Measurements from ENCODE around the gene ULK4.
"Not testable (repeated sequence)": the region's sequence is repeated elsewhere in the genome, so short reads cannot be mapped to it uniquely, and the experiment has no call there.

Gene ULK4

GRCh38 chr3:41853540-41854196 is 108.2 kb downstream of the ULK4 start:
- ChIA-PET POLR2A (no interaction called here), CTCF (interaction anchor here (0.5 kb wide), 1 partner anchor 352 kb away, joined by 3 read pairs; no protein-coding TSS in a partner anchor)
- no peak for DNase-seq (ENCODE audit: extremely low spot score)
- TF ChIP-seq FOXA1 (IDR thresholded peaks at IDR 0.05) = no peak
- no peak for TF ChIP-seq CTBP1 (IDR thresholded peaks at IDR 0.05; ENCODE audit: borderline replicate concordance)
- TF ChIP-seq HDGF (IDR thresholded peaks at IDR 0.05; ENCODE audit: borderline replicate concordance) = no peak
- no peak for TF ChIP-seq FOXM1 (IDR thresholded peaks at IDR 0.05; ENCODE audit: borderline replicate concordance)
- no peak for TF ChIP-seq PKNOX1 (IDR thresholded peaks at IDR 0.05)

GRCh38 chr3:41848753-41849574 is 112.9 kb downstream of the ULK4 start:
- DNase-seq (ENCODE audit: extremely low spot score) = no peak
- TF ChIP-seq PKNOX1 (IDR thresholded peaks at IDR 0.05) = no peak
- no peak for TF ChIP-seq HDGF (IDR thresholded peaks at IDR 0.05; ENCODE audit: borderline replicate concordance)
- TF ChIP-seq CTBP1 (IDR thresholded peaks at IDR 0.05; ENCODE audit: borderline replicate concordance) = no peak
- no peak for TF ChIP-seq SP1 (IDR thresholded peaks at IDR 0.05)
- no peak for TF ChIP-seq BHLHE40 (IDR thresholded peaks at IDR 0.05; ENCODE audit: borderline replicate concordance)
- TF ChIP-seq NFRKB (IDR thresholded peaks at IDR 0.05) = no peak
- TF ChIP-seq TARDBP (IDR thresholded peaks at IDR 0.05) = no peak
- TF ChIP-seq ZNF384 (IDR thresholded peaks at IDR 0.05) = no peak
- TF ChIP-seq FOXA1 (IDR thresholded peaks at IDR 0.05) = no peak
- no peak for TF ChIP-seq SUZ12 (IDR thresholded peaks at IDR 0.05)
- no peak for TF ChIP-seq ELF4 (IDR thresholded peaks at IDR 0.05)
- TF ChIP-seq FOXM1 (IDR thresholded peaks at IDR 0.05; ENCODE audit: borderline replicate concordance) = no peak
- TF ChIP-seq ARNT (IDR thresholded peaks at IDR 0.05) = no peak
- TF ChIP-seq LEF1 (IDR thresholded peaks at IDR 0.05; ENCODE audit: borderline replicate concordance) = no peak
- no peak for TF ChIP-seq L3MBTL2 (conservative IDR thresholded peaks at IDR 0.05)
- TF ChIP-seq FOXK2 (IDR thresholded peaks at IDR 0.05) = no peak
- POLR2A ChIA-PET = no interaction called here
- CTCF ChIA-PET = interaction anchor here (0.6 kb wide), 1 partner anchor 400 kb away, joined by 3 read pairs; no protein-coding TSS in a partner anchor

GRCh38 chr3:41847679-41848078 is 114.2 kb downstream of the ULK4 start:
- TF ChIP-seq L3MBTL2 (conservative IDR thresholded peaks at IDR 0.05) (no peak), ELF4 (IDR thresholded peaks at IDR 0.05) (no peak), ARNT (IDR thresholded peaks at IDR 0.05) (no peak), CTBP1 (IDR thresholded peaks at IDR 0.05; ENCODE audit: borderline replicate concordance) (no peak), LEF1 (IDR thresholded peaks at IDR 0.05; ENCODE audit: borderline replicate concordance) (no peak), BHLHE40 (IDR thresholded peaks at IDR 0.05; ENCODE audit: borderline replicate concordance) (no peak), SUZ12 (IDR thresholded peaks at IDR 0.05) (no peak), PKNOX1 (IDR thresholded peaks at IDR 0.05) (no peak), FOXK2 (IDR thresholded peaks at IDR 0.05) (no peak), NFRKB (IDR thresholded peaks at IDR 0.05) (no peak), SP1 (IDR thresholded peaks at IDR 0.05) (no peak), HDGF (IDR thresholded peaks at IDR 0.05; ENCODE audit: borderline replicate concordance) (no peak), TARDBP (IDR thresholded peaks at IDR 0.05) (no peak), ZNF384 (IDR thresholded peaks at IDR 0.05) (no peak), FOXA1 (IDR thresholded peaks at IDR 0.05) (no peak), FOXM1 (IDR thresholded peaks at IDR 0.05; ENCODE audit: borderline replicate concordance) (no peak)
- no peak for DNase-seq (ENCODE audit: extremely low spot score)
- ChIA-PET POLR2A (no interaction called here), CTCF (no interaction called here)

- CTCF ChIA-PET = no interaction called here
- POLR2A ChIA-PET = no interaction called here
- no peak for DNase-seq (ENCODE audit: extremely low spot score)
- TF ChIP-seq FOXK2 (IDR thresholded peaks at IDR 0.05) (no peak), NFRKB (IDR thresholded peaks at IDR 0.05) (no peak), ARNT (IDR thresholded peaks at IDR 0.05) (no peak), CTBP1 (IDR thresholded peaks at IDR 0.05; ENCODE audit: borderline replicate concordance) (no peak), SP1 (IDR thresholded peaks at IDR 0.05) (no peak), L3MBTL2 (conservative IDR thresholded peaks at IDR 0.05) (no peak), FOXM1 (IDR thresholded peaks at IDR 0.05; ENCODE audit: borderline replicate concordance) (no peak), BHLHE40 (IDR thresholded peaks at IDR 0.05; ENCODE audit: borderline replicate concordance) (no peak), ELF4 (IDR thresholded peaks at IDR 0.05) (no peak), HDGF (IDR thresholded peaks at IDR 0.05; ENCODE audit: borderline replicate concordance) (no peak), TARDBP (IDR thresholded peaks at IDR 0.05) (no peak), SUZ12 (IDR thresholded peaks at IDR 0.05) (no peak), PKNOX1 (IDR thresholded peaks at IDR 0.05) (no peak), LEF1 (IDR thresholded peaks at IDR 0.05; ENCODE audit: borderline replicate concordance) (no peak), FOXA1 (IDR thresholded peaks at IDR 0.05) (no peak), ZNF384 (IDR thresholded peaks at IDR 0.05) (no peak)
These were observed 115.1 kb downstream of the ULK4 start for GRCh38 chr3:41846850-41847249.

- TF ChIP-seq FOXM1 (IDR thresholded peaks at IDR 0.05; ENCODE audit: borderline replicate concordance) (no peak), BHLHE40 (IDR thresholded peaks at IDR 0.05; ENCODE audit: borderline replicate concordance) (no peak), NFRKB (IDR thresholded peaks at IDR 0.05) (no peak), HDGF (IDR thresholded peaks at IDR 0.05; ENCODE audit: borderline replicate concordance) (no peak), L3MBTL2 (conservative IDR thresholded peaks at IDR 0.05) (no peak), ARNT (IDR thresholded peaks at IDR 0.05) (no peak), PKNOX1 (IDR thresholded peaks at IDR 0.05) (no peak), SUZ12 (IDR thresholded peaks at IDR 0.05) (no peak), TARDBP (IDR thresholded peaks at IDR 0.05) (no peak), FOXK2 (IDR thresholded peaks at IDR 0.05) (no peak)
- DNase-seq (ENCODE audit: extremely low spot score) = no peak
- CTCF ChIA-PET = no interaction called here
- POLR2A ChIA-PET = no interaction called here
These were observed 116.1 kb downstream of the ULK4 start for GRCh38 chr3:41845826-41846225.

- POLR2A ChIA-PET = interaction anchor here (0.6 kb wide), 1 partner anchor 48 kb away, joined by 3 read pairs; no protein-coding TSS in a partner anchor
- CTCF ChIA-PET; DNase-seq (ENCODE audit: extremely low spot score): not testable (repeated sequence)
These were observed 117.6 kb downstream of the ULK4 start for GRCh38 chr3:41844256-41844655.

- DNase-seq (ENCODE audit: extremely low spot score); POLR2A ChIA-PET; CTCF ChIA-PET: not testable (repeated sequence)
These were observed 120.8 kb downstream of the ULK4 start for GRCh38 chr3:41840936-41841668.
